ENCODE data around the gene SPPL2B.

DNA sequence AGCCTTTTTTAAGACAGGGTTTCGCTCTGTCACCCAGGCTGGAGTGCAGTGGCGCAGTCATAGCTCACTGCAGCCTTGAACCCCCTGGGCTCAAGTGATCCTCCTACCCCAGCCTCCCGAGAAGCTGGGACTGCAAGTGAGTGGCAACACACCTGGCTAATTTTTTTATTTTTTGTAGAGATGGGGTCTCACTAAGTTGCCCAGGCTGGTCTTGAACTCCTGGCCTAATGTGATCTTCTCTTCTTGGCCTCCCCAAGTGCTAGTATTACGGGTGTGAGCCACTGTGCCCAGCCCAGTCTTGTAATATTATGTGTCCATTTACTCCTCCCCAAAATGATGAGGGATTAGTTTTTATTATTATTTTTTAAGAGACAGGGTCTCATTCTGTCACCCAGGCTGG lies 17.4 kb upstream of the SPPL2B start:
- TF ChIP-seq POLR2AphosphoS5 (IDR thresholded peaks at IDR 0.05) (no peak), CTCF (IDR thresholded peaks at IDR 0.05 in 8 of 11, conservative IDR thresholded peaks at IDR 0.05 in 3 of 11) (no peak)
